ENCODE results near the gene TBC1D2B. TPM values are rescaled to one million over a fixed set of nuclear protein-coding genes. Genes with fewer than 3 reads are reported as not detected.

Gene TBC1D2B
- total RNA-seq, 1 donor from 2014 or later = 69.3 TPM

DNA sequence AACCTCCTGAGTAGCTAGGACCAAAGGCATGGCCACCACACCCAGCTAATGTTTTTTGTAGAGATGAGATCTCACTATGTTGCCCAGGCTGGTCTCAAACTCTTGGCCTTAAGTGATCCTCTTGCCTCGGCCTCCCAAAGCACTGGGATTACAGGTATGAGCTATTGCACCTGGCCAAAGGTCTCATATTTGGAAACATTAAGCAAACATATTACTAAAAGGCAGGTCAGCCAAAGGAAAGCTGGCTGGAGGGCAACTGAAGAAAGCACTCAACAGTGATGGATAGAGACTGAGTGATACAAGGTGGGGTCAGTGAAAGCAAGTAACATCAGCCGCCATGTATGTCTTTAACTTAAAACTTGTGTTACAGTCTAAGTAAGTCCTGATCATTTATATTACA lies 57.5 kb downstream of the TBC1D2B start:
- Mint-ChIP-seq H3K27ac (ENCODE audit: unreplicated experiment) (no peak overlapping the region), H3K27me3 (ENCODE audit: unreplicated experiment) (no peaks in the 10 kb centered on the region), H3K4me1 (ENCODE audit: unreplicated experiment) (no peaks in the 10 kb centered on the region), H3K36me3 (ENCODE audit: unreplicated experiment) (peaks cover 54% of the 10 kb centered on the region), H3K9me3 (ENCODE audit: unreplicated experiment) (no peaks in the 10 kb centered on the region), H3K4me3 (ENCODE audit: unreplicated experiment) (no peak overlapping the region)
- TF ChIP-seq, protein P1, sequence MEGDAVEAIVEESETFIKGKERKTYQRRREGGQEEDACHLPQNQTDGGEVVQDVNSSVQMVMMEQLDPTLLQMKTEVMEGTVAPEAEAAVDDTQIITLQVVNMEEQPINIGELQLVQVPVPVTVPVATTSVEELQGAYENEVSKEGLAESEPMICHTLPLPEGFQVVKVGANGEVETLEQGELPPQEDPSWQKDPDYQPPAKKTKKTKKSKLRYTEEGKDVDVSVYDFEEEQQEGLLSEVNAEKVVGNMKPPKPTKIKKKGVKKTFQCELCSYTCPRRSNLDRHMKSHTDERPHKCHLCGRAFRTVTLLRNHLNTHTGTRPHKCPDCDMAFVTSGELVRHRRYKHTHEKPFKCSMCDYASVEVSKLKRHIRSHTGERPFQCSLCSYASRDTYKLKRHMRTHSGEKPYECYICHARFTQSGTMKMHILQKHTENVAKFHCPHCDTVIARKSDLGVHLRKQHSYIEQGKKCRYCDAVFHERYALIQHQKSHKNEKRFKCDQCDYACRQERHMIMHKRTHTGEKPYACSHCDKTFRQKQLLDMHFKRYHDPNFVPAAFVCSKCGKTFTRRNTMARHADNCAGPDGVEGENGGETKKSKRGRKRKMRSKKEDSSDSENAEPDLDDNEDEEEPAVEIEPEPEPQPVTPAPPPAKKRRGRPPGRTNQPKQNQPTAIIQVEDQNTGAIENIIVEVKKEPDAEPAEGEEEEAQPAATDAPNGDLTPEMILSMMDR (IDR thresholded peaks at IDR 0.05) = no peak
- DNase-seq (ENCODE audit: extremely low spot score, unreplicated experiment) = no peak

DNA sequence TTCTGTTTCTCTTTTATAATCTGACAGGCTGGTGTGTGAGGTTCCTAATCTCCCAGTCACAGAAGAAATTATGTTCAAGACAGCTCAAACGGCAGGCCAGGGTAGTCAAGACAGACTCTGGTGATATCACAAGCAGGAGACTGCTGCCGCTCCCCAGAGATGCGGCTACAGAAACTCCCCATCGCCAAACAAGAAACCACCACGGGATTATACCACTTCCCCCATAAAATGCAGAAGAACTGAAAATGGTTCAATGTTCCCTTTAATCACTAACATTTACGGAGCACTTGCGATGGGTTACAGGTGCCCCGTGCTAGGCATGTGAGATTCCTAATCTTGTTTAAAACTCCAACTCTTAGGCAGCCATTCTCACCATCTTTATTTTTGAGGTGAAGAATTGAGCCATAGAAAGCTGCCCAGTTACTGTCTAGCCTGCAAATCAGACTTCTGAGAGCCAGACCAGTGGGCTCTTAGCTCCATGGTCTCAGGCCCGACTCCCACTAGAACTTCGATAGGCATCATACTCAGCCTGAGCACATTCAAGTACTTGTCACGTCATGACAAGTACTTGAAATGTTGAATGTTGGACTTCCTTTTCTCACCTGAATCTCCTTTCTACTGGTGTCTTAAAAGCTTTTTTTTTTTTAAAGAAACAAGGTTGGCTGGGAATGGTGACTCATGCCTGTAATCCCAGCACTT lies 58.4 kb downstream of the TBC1D2B start:
- Mint-ChIP-seq H3K4me3 (ENCODE audit: unreplicated experiment) (no peak overlapping the region), H3K27me3 (ENCODE audit: unreplicated experiment) (no peaks in the 10 kb centered on the region), H3K9me3 (ENCODE audit: unreplicated experiment) (no peaks in the 10 kb centered on the region), H3K4me1 (ENCODE audit: unreplicated experiment) (no peaks in the 10 kb centered on the region), H3K36me3 (ENCODE audit: unreplicated experiment) (peaks cover 47% of the 10 kb centered on the region), H3K27ac (ENCODE audit: unreplicated experiment) (no peak overlapping the region)
- DNase-seq (ENCODE audit: extremely low spot score, unreplicated experiment) = no peak
- TF ChIP-seq, protein P1 (IDR thresholded peaks at IDR 0.05) = no peak

DNA sequence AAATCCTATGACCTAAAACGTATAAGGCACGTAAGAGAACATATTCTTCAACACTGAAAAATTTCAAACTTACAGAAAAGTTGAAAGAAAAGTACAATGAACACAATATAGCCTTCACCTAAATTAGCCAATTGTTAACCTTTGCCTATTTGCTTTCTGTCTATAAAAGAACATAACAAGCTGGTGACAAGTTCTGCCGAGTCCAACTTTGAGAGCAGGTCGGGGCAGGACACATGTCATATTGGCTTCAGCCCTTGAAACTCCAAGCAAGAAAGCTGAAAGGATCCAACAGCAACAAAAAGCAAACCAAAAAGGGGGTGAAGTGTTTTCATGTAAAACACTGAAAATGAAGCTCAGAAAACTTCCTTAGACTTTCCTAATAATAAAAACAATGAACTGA lies 59.1 kb downstream of the TBC1D2B start:
- DNase-seq (ENCODE audit: extremely low spot score, unreplicated experiment) = no peak
- TF ChIP-seq, protein P1 (IDR thresholded peaks at IDR 0.05) = no peak
- H3K36me3 Mint-ChIP-seq (ENCODE audit: unreplicated experiment) = peaks cover 48% of the 10 kb centered on the region
- H3K9me3 Mint-ChIP-seq (ENCODE audit: unreplicated experiment) = no peaks in the 10 kb centered on the region
- H3K4me1 Mint-ChIP-seq (ENCODE audit: unreplicated experiment) = no peaks in the 10 kb centered on the region
- H3K27ac Mint-ChIP-seq (ENCODE audit: unreplicated experiment) = no peak overlapping the region
- no peak overlapping the region for H3K4me3 Mint-ChIP-seq (ENCODE audit: unreplicated experiment)
- no peaks in the 10 kb centered on the region for H3K27me3 Mint-ChIP-seq (ENCODE audit: unreplicated experiment)

DNA sequence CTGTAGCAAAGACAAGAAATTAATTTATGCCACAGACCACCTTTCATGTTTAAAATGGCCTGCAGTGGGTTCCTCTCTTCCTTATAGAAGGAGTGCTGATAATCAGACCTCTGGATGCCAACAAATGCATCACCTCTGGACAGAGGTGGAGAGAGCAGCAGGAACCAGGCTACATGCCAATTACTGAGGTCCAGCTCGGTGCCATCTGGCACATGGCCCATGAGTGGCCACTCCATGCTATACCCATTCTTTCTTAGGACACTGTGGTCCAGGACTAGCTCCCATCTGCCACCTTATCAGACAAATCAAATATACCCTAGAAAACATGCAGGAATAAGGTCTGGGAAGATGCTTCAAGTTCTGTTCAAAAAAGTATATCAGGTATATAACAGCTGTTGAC lies 60.7 kb downstream of the TBC1D2B start:
- no peak overlapping the region for H3K4me3 Mint-ChIP-seq (ENCODE audit: unreplicated experiment)
- H3K27me3 Mint-ChIP-seq (ENCODE audit: unreplicated experiment) = no peaks in the 10 kb centered on the region
- no peak for DNase-seq (ENCODE audit: extremely low spot score, unreplicated experiment)
- peaks cover 53% of the 10 kb centered on the region for H3K36me3 Mint-ChIP-seq (ENCODE audit: unreplicated experiment)
- no peaks in the 10 kb centered on the region for H3K4me1 Mint-ChIP-seq (ENCODE audit: unreplicated experiment)
- H3K9me3 Mint-ChIP-seq (ENCODE audit: unreplicated experiment) = no peaks in the 10 kb centered on the region
- no peak overlapping the region for H3K27ac Mint-ChIP-seq (ENCODE audit: unreplicated experiment)
- TF ChIP-seq, protein P1 (IDR thresholded peaks at IDR 0.05) = no peak

DNA sequence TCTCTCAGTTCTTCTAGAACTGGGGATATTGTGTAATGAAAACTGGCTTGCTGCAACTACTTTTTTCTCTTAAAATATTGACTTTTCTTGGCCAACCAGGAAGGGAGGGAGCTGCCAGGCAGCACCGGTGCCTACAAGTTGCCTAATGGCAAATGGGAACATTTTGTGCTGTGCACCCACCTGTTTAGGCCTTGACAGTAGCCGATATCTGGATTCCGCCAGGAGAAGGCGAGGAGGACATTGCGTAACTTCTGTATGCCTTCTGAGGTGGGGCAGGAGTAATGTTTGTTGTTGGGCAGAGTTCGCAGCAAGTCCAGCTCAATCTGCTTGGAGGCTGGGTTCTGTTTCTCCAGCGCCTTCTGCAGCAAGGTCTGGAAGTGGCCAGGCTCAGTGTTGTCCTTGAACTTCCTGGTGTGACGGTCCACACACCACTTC lies 64.9 kb downstream of the TBC1D2B start:
- no peak for DNase-seq (ENCODE audit: extremely low spot score, unreplicated experiment)
- Mint-ChIP-seq H3K27me3 (ENCODE audit: unreplicated experiment) (no peaks in the 10 kb centered on the region), H3K4me3 (ENCODE audit: unreplicated experiment) (no peak overlapping the region), H3K36me3 (ENCODE audit: unreplicated experiment) (peaks cover 50% of the 10 kb centered on the region), H3K4me1 (ENCODE audit: unreplicated experiment) (peaks cover 4% of the 10 kb centered on the region), H3K9me3 (ENCODE audit: unreplicated experiment) (no peaks in the 10 kb centered on the region), H3K27ac (ENCODE audit: unreplicated experiment) (no peak overlapping the region)
- TF ChIP-seq, protein P1 (IDR thresholded peaks at IDR 0.05) = no peak
